VCaP (cell line): ENCODE data around the gene SEPHS1.
A peak's percentile ranks its signal among the peaks of the same experiment; 100 is the strongest.

Experiments used
- H3K27ac ChIP-seq: fragments of 450-650 bp; 2 replicates; pipeline ENCODE4 v1.5.1; 2017
- TF ChIP-seq, protein P1 (sequence below): fragments of 450-650 bp; conservative IDR thresholded peaks from 2 replicates; pipeline ENCODE4 v1.5.1; 2017; ENCODE audit warnings: mild to moderate bottlenecking, moderate library complexity

The SEPHS1 gene

GRCh38 chr10:13354783-13355182 is 6.7 kb upstream of the SEPHS1 start:
- TF ChIP-seq, protein P1, sequence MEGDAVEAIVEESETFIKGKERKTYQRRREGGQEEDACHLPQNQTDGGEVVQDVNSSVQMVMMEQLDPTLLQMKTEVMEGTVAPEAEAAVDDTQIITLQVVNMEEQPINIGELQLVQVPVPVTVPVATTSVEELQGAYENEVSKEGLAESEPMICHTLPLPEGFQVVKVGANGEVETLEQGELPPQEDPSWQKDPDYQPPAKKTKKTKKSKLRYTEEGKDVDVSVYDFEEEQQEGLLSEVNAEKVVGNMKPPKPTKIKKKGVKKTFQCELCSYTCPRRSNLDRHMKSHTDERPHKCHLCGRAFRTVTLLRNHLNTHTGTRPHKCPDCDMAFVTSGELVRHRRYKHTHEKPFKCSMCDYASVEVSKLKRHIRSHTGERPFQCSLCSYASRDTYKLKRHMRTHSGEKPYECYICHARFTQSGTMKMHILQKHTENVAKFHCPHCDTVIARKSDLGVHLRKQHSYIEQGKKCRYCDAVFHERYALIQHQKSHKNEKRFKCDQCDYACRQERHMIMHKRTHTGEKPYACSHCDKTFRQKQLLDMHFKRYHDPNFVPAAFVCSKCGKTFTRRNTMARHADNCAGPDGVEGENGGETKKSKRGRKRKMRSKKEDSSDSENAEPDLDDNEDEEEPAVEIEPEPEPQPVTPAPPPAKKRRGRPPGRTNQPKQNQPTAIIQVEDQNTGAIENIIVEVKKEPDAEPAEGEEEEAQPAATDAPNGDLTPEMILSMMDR = no peak

GRCh38 chr10:13352519-13352918 is 4.4 kb upstream of the SEPHS1 start:
- TF ChIP-seq, protein P1 = no peak
- no peak overlapping the region for H3K27ac ChIP-seq

More at GRCh38 chr10:13354783-13355182, 6.7 kb upstream of the SEPHS1 start:
- no peak overlapping the region for H3K27ac ChIP-seq

DNA sequence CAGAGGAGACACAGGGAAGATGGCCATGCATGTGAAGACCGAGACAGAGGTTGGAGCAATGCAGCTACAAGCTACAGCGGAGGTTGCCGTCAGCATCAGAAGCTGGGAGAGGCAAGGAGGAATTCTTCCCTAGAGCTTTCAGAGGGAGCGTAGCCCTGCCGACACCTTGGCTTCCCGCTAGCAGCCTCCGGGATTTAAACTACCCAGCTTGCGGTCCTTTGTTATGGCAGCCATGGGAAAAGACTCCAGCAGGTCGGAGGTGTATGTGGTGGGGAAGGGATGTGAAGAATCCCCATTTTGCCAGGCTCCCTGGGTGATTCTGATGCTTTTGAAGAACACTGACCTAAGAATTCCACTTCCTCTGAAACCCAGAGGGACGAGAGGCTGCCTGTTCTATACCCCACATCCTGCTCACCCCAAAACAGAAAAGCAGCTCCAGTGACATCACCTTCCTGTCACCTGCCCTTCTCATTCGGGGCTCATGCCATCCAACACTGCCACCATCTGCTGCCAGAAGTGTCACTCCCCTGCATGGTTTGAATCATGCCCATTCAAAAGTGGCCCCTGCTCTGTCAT is 3.3 kb upstream of the SEPHS1 start:
- H3K27ac ChIP-seq = no peak overlapping the region
- TF ChIP-seq, protein P1 = no peak

- TF ChIP-seq, protein P1 = no peak
- peak overlapping the region; percentile 99 for H3K27ac ChIP-seq
Observed at GRCh38 chr10:13349463-13350274, 1.6 kb upstream of the SEPHS1 start.

DNA sequence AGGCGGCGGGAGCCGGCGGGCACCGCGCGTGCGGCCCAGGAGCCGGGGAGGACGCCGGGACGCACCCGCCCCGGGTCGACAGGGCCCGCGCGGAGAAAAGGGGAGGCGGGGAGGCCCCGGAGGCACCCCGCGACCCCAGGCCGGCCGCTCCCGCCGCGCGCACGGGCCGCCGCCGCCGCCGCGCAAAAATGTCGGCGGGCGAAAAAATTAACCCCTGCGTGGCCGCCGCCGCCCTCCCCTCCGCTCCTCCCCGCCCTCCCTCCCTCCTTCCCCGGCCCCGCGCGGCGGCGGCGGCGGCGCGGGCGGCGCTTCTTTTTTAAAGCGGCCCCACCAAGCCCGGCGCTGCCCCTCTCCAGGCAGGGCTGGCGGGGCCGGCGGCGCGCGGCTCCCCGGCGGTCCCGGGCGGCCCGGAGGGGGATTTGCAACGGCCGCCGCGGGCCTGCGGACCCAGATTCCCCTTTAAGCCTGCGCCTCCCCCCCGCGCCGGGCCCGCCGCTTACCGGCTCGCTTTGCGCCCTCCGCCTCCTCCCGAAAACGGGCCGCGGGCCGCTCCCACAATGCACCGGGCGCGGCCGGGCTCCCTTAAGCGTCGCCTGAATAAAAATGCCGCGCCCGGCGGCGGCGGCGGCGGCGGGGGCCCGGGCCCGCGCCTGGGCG is 465 bp downstream of the SEPHS1 start:
- peak overlapping the region; percentile 99 for H3K27ac ChIP-seq
- TF ChIP-seq, protein P1 = no peak

- TF ChIP-seq, protein P1 = no peak
- H3K27ac ChIP-seq = peak overlapping the region; percentile 99
Observed at GRCh38 chr10:13347043-13347499, 1.0 kb downstream of the SEPHS1 start.

- TF ChIP-seq, protein P1 = no peak
- H3K27ac ChIP-seq = peak overlapping the region; percentile 99
Observed at GRCh38 chr10:13346283-13347042, 1.6 kb downstream of the SEPHS1 start.
